GM12878 (cell line): Measurements from ENCODE around the gene TBC1D10A. TPM values are rescaled to one million over a fixed set of nuclear protein-coding genes. Genes with fewer than 3 reads are reported as not detected.

Source experiments
- ATAC-seq: fragments of 200-7000 bp; cut with Tn5 transposase; 3 replicates; pipeline ENCODE4 v1.9.1; 2020; ENCODE audit warnings: mild to moderate bottlenecking, moderate library complexity
- BruUV-seq: library from RNA; stranded (reverse); fragments of 400-500 nt; replicated peaks from 2 replicates; lab custom pipeline; 2021; lab: Mats Ljungman, UMichigan
- CTCF ChIA-PET: fragments of 300-600 bp; sonication (Branson Sonifier 250); formaldehyde crosslinking; extraction: SDS; loops from one replicate; lab custom pipeline; 2021; ENCODE audit warnings: inconsistent platforms; lab: Yijun Ruan, JAX
- POLR2A ChIA-PET: fragments of 350-600 bp; formaldehyde crosslinking; extraction: SDS; loops from one replicate; lab custom pipeline; 2021; ENCODE audit warnings: inconsistent platforms; lab: Charles Lee
- RAD21 ChIA-PET: fragments of 300-600 bp; sonication (Branson Sonifier 250); formaldehyde crosslinking; loops from one replicate; lab custom pipeline; 2023; ENCODE audit warnings: antibody characterized with exemption; ENCODE audit not compliant: unreplicated experiment; lab: Charles Lee
- SMC1A ChIA-PET: fragments of 300-600 bp; sonication (Branson Sonifier 250); formaldehyde crosslinking; loops from one replicate; lab custom pipeline; 2023; ENCODE audit not compliant: unreplicated experiment, uncharacterized antibody; lab: Charles Lee
- DNase-seq: peaks from one replicate; pipeline ENCODE4 v3.0.0-alpha.2; 2011; ENCODE audit warnings: low read depth, low spot score
- FAIRE-seq: peaks from 3 replicates; lab custom pipeline; 2011; peaks lifted over from hg19 to GRCh38; lab: Jason Lieb, UNC
- H2AFZ ChIP-seq: 2 replicates; pipeline ENCODE4 v1.6.0; 2011; ENCODE audit warnings: low read depth, low read length, control low read depth; ENCODE audit not compliant: control insufficient read depth
- H3K27ac ChIP-seq: 2 replicates; pipeline ENCODE4 v1.5.1; 2011; ENCODE audit warnings: control low read depth; ENCODE audit not compliant: control insufficient read depth, insufficient read depth
- H3K27me3 ChIP-seq, 2 experiments: replicated peaks in 1 of 2; 2 replicates each; pipeline versions ENCODE4 v1.6.0 to v1.6.1; 2011; ENCODE audit warnings: low read length in 1 of 2; ENCODE audit not compliant: control insufficient read depth in 2 of 2, insufficient read depth in 2 of 2
- H3K36me3 ChIP-seq, 2 experiments: 2 replicates each; pipeline ENCODE4 v1.5.1; 2011; ENCODE audit warnings: low read length in 1 of 2; ENCODE audit not compliant: control insufficient read depth in 2 of 2, insufficient read depth in 2 of 2
- H3K4me1 ChIP-seq: 2 replicates; pipeline ENCODE4 v1.6.1; 2011; ENCODE audit warnings: mild to moderate bottlenecking, low read length, moderate library complexity, mixed read lengths; ENCODE audit not compliant: control insufficient read depth, insufficient read depth
- H3K4me2 ChIP-seq: 2 replicates; pipeline ENCODE4 v1.6.0; 2011; ENCODE audit warnings: control low read depth; ENCODE audit not compliant: control insufficient read depth, insufficient read depth
- H3K4me3 ChIP-seq: fragments of 200-600 bp; sonication (generic); 2 replicates; pipeline ENCODE4 v1.5.1; 2016
- H3K79me2 ChIP-seq: 2 replicates; pipeline ENCODE4 v1.6.0; 2011; ENCODE audit warnings: low read length; ENCODE audit not compliant: control insufficient read depth, insufficient read depth
- H3K9ac ChIP-seq: 2 replicates; pipeline ENCODE4 v1.8.0; 2011; ENCODE audit warnings: low read length, control low read depth, mixed read lengths; ENCODE audit not compliant: control insufficient read depth, insufficient read depth
- H3K9me3 ChIP-seq: replicated peaks from 3 replicates; pipeline ENCODE4 v1.5.1; 2011; ENCODE audit warnings: mild to moderate bottlenecking, low read length; ENCODE audit not compliant: control insufficient read depth, insufficient read depth
- H4K20me1 ChIP-seq: 2 replicates; pipeline ENCODE4 v1.6.0; 2011; ENCODE audit not compliant: control insufficient read depth, insufficient read depth
- CBX5 ChIP-seq: sonication (generic); IDR thresholded peaks from 2 replicates; pipeline ENCODE4 v1.6.1; 2016; ENCODE audit warnings: low read depth, moderate library complexity, mild to moderate bottlenecking, inconsistent platforms
- CHD2 ChIP-seq: IDR thresholded peaks from 2 replicates; pipeline ENCODE4 v1.6.1; 2011; ENCODE audit warnings: low read depth, low read length, improper control_type of control experiment, borderline replicate concordance
- CTCF ChIP-seq, 3 experiments: IDR thresholded peaks in 2 of 3; conservative IDR thresholded peaks in 1 of 3; 2 replicates each; pipeline ENCODE4 v1.5.1; 2011; ENCODE audit warnings: low read depth in 3 of 3, low read length in 3 of 3, mild to moderate bottlenecking in 3 of 3, control low read depth in 2 of 3, moderate library complexity in 2 of 3, inconsistent platforms in 1 of 3, mixed read lengths in 1 of 3; ENCODE audit not compliant: control insufficient read depth in 2 of 3, insufficient read depth in 1 of 3; ENCODE audit errors: extremely low read depth in 1 of 3
- HCFC1 ChIP-seq: fragments of 150-350 bp; IDR thresholded peaks from 2 replicates; pipeline ENCODE4 v1.6.1; 2014; ENCODE audit warnings: low read length
- KLF5 ChIP-seq: fragments of 450-650 bp; IDR thresholded peaks from 2 replicates; pipeline ENCODE4 v1.6.1; 2014; ENCODE audit warnings: mild to moderate bottlenecking; ENCODE audit not compliant: partially characterized antibody
- NR2C2 ChIP-seq: IDR thresholded peaks from 2 replicates; pipeline ENCODE4 v1.6.1; 2011; ENCODE audit warnings: borderline replicate concordance, low read depth; ENCODE audit not compliant: control insufficient read depth, insufficient read length
- SIX5 ChIP-seq: IDR thresholded peaks from 2 replicates; pipeline ENCODE4 v1.6.1; 2011; ENCODE audit warnings: mild to moderate bottlenecking, low read depth, low read length, moderate library complexity; ENCODE audit not compliant: severe bottlenecking
- SMAD1 ChIP-seq: fragments of 450-650 bp; IDR thresholded peaks from 2 replicates; pipeline ENCODE4 v1.6.1; 2018; ENCODE audit warnings: mild to moderate bottlenecking, low read depth; ENCODE audit not compliant: partially characterized antibody
- SMARCA5 ChIP-seq: fragments of 450-650 bp; IDR thresholded peaks from 2 replicates; pipeline ENCODE4 v1.6.1; 2017; ENCODE audit warnings: mild to moderate bottlenecking
- STAT1 ChIP-seq: fragments of 450-650 bp; conservative IDR thresholded peaks from 2 replicates; pipeline ENCODE4 v1.6.1; 2014; ENCODE audit warnings: antibody characterized with exemption, mild to moderate bottlenecking
- STAT3 ChIP-seq: IDR thresholded peaks from 2 replicates; pipeline ENCODE4 v1.6.1; 2011; ENCODE audit warnings: low read depth, low read length, improper control_type of control experiment
- TAF1 ChIP-seq: IDR thresholded peaks from 2 replicates; pipeline ENCODE4 v1.6.1; 2011; ENCODE audit warnings: mild to moderate bottlenecking, low read depth, low read length, borderline replicate concordance
- WGBS: methylation state at CpG from one replicate; pipeline ENCODE4 v1.1.6; 2016; ENCODE audit warnings: low lambda C conversion rate; ENCODE audit not compliant: insufficient replicate concordance, insufficient coverage; ENCODE audit errors: missing lambda C conversion rate; 5-methylcytosine and 5-hydroxymethylcytosine counted together
- in situ Hi-C: fragments of 300-500 bp; cut with MboI; formaldehyde crosslinking; loops from 9 replicates; pipeline ENCODE4 v1.14.3; 2018; ENCODE audit warnings: mixed read lengths
- intact Hi-C: fragments of 100-400 bp; cut with micrococcal nuclease; formaldehyde crosslinking; loops from one replicate; pipeline ENCODE4 v1.14.2; 2022; ENCODE audit not compliant: unreplicated experiment
- polyA plus RNA-seq, 11 experiments: library from polyadenylated mRNA; depleted of rRNA in 4 of 11; unstranded in 6 of 11; stranded (reverse) in 5 of 11; fragments of >200 nt; fragmentation: Nextera tagmentation in 4 of 11; fragmentation: Illumina TruSeq in 1 of 11; extraction: Ambion mirVana in 4 of 11; extraction: Trizol in 1 of 11; gene quantifications; 1 replicate in 1 of 11; 2 replicates in 10 of 11; pipeline versions ENCODE4 v1.2.1 to v1.2.3, GENCODE V29; 2011 to 2016; ENCODE audit warnings: inconsistent platforms in 2 of 11, missing spikeins in 2 of 11, low read depth in 1 of 11
- total RNA-seq, 4 experiments: library from RNA; depleted of rRNA in 3 of 4; stranded (reverse); fragments of >200 nt in 3 of 4; fragmentation: Illumina TruSeq in 1 of 4; extraction: Trizol in 1 of 4; gene quantifications; 2 replicates each; pipeline versions ENCODE4 v1.2.1 to v1.2.3, GENCODE V29; 2013 to 2021
- TF ChIP-seq, protein P1 (sequence below): fragments of 450-650 bp; formaldehyde crosslinking; IDR thresholded peaks from 2 replicates; pipeline ENCODE4 v1.4.0; 2022; ENCODE audit warnings: mild to moderate bottlenecking, moderate library complexity
- TF ChIP-seq, protein P2 (sequence below): fragments of 450-650 bp; IDR thresholded peaks from 2 replicates; pipeline ENCODE4 v1.6.1; 2016; ENCODE audit warnings: mild to moderate bottlenecking

TBC1D10A gene
- total and polyA plus RNA-seq, 10 of the 15 experiments (the other 5 are each of a cell fraction or from before 2014, with no cell fraction given), result 0.27 to 25.7 (median 15.3) TPM

DNA sequence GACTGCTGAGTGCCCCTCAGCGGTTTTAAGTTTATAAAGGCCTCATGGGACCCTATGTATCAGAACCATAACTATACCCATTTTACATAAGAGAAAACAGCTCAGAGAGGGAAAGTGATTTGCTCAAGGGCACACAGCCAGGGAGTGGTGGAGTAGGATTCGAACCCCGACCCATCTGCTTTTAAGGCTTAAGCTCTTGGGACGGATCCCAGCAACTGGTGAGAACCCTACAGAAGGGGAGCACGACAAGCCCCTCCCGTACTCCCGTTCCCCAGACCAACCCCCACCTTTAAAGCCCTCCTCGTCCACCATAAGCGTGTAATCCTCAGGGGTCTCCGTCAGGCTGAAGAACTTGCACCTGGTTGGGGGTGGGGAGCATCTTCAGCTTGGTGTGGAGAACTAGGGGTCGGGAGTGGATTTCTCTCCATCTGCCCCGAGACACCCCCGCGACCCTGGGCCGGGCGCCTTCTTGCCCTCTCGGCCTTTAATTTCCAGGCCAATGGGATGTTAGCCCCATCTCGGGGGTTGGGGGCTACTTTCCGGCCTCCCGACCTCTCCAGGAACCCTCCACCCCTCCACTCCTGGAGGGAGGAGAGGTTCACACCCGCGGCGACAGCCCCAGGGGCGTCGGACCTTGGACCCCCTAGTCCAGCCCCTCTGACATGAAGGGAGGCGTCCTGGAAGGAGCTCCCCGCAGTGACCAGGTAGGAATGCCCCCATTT is 38.2 kb downstream of the TBC1D10A start:
- CTCF ChIA-PET, result interaction anchor here (0.7 to 10.5 kb wide), 52 partner anchors 7 to 651 kb away, joined by 3 to 436 read pairs (median 8); partner anchors contain the start of genes CCDC157, MTFP1, OSM and RNF215

More for the DNA sequence above, 38.2 kb downstream of the TBC1D10A start:
- intact Hi-C loops, result loop anchor here (1.0 to 10.0 kb wide), 6 partner anchors 18 to 196 kb away; partner anchors contain the start of genes CCDC157, RNF215, SF3A1 and TBC1D10A
- peak overlapping the region; percentile 4; the same call in 1 of the 2 replicates for H2AFZ ChIP-seq
- peak overlapping the region; percentile 74 for H3K4me3 ChIP-seq
- H3K4me1 ChIP-seq, result peaks cover 25% of the 10 kb centered on the region
- no peaks in the 10 kb centered on the region for H3K27me3 ChIP-seq
- in situ Hi-C loops, result loop anchor here (5.0 kb wide), 1 partner anchor 99 kb away; the partner anchor contains the start of gene RNF215
- ChIA-PET RAD21 (interaction anchor here (0.6 to 6.2 kb wide), 48 partner anchors 11 to 967 kb away, joined by 3 to 277 read pairs (median 4); partner anchors contain the start of genes CCDC157, MTFP1, RNF215 and SEC14L2), SMC1A (interaction anchor here (0.6 to 7.9 kb wide), 37 partner anchors 8 to 1004 kb away, joined by 3 to 201 read pairs (median 4); partner anchors contain the start of genes CCDC157, PIK3IP1, RNF215 and SF3A1), POLR2A (interaction anchor here (0.7 to 4.2 kb wide), 13 partner anchors 22 to 136 kb away, joined by 3 to 28 read pairs (median 4); partner anchors contain the start of genes CCDC157, MTFP1, RNF215 and SF3A1)
- TF ChIP-seq, protein P1, sequence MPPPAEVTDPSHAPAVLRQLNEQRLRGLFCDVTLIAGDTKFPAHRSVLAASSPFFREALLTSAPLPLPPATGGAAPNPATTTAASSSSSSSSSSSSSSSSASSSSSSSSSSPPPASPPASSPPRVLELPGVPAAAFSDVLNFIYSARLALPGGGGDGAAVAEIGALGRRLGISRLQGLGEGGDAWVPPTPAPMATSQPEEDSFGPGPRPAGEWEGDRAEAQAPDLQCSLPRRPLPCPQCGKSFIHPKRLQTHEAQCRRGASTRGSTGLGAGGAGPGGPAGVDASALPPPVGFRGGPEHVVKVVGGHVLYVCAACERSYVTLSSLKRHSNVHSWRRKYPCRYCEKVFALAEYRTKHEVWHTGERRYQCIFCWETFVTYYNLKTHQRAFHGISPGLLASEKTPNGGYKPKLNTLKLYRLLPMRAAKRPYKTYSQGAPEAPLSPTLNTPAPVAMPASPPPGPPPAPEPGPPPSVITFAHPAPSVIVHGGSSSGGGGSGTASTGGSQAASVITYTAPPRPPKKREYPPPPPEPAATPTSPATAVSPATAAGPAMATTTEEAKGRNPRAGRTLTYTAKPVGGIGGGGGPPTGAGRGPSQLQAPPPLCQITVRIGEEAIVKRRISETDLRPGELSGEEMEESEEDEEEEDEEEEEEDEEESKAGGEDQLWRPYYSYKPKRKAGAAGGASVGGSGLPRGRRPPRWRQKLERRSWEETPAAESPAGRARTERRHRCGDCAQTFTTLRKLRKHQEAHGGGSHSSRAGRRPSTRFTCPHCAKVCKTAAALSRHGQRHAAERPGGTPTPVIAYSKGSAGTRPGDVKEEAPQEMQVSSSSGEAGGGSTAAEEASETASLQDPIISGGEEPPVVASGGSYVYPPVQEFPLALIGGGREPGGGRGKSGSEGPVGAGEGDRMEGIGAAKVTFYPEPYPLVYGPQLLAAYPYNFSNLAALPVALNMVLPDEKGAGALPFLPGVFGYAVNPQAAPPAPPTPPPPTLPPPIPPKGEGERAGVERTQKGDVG (CRISPR knock-in tag), result no peak
- TF ChIP-seq KLF5 (no peak), SMAD1 (no peak), SMARCA5 (no peak), TAF1 (no peak), CTCF (IDR thresholded peaks at IDR 0.05 in 2 of 3, conservative IDR thresholded peaks at IDR 0.05 in 1 of 3; ENCODE audit: control insufficient read depth in 2 of 3, extremely low read depth in 1 of 3, insufficient read depth in 1 of 3, low read depth in 3 of 3, low read length in 3 of 3) (no peak), SIX5 (no peak), NR2C2 (no peak), STAT3 (no peak), CHD2 (no peak), HCFC1 (no peak), CBX5 (no peak), STAT1 (no peak)
- TF ChIP-seq, protein P2, sequence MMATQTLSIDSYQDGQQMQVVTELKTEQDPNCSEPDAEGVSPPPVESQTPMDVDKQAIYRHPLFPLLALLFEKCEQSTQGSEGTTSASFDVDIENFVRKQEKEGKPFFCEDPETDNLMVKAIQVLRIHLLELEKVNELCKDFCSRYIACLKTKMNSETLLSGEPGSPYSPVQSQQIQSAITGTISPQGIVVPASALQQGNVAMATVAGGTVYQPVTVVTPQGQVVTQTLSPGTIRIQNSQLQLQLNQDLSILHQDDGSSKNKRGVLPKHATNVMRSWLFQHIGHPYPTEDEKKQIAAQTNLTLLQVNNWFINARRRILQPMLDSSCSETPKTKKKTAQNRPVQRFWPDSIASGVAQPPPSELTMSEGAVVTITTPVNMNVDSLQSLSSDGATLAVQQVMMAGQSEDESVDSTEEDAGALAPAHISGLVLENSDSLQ, result no peak
- peaks cover 0 to 13% of the 10 kb centered on the region in 2 experiments; a peak in 2 of 4 replicates for H3K36me3 ChIP-seq
- WGBS, result 25% methylated on average over 27 of the region's 27 CpGs
- BruUV-seq, result no TSS peak
- ATAC-seq, result no peak
- no peaks in the 10 kb centered on the region for H4K20me1 ChIP-seq
- no peaks in the 10 kb centered on the region for H3K9me3 ChIP-seq
- no peaks in the 10 kb centered on the region for H3K79me2 ChIP-seq
- H3K9ac ChIP-seq, result peak overlapping the region; percentile 68
- peak overlapping the region; percentile 94 for H3K4me2 ChIP-seq
- DNase-seq, result no peak
- peak; percentile 47 for FAIRE-seq
- no peak overlapping the region for H3K27ac ChIP-seq
